Body of pancreas (tissue), 4 donors: ENCODE measurements around the gene PTPRM. TPM values are rescaled to one million over a fixed set of nuclear protein-coding genes. Genes with fewer than 3 reads are reported as not detected.

Experiments used
- ATAC-seq: fragments of 150-250 bp; one replicate; pipeline ENCODE4 v1.9.1; 2016
- DNase-seq, 4 donors: peaks; one replicate each; pipeline ENCODE4 v3.0.0-alpha.2; 2019
- H3K27ac ChIP-seq, 4 donors: fragments of 200-600 bp; sonication (generic); 1 replicate in 3 of 4; 2 replicates in 1 of 4; pipeline versions ENCODE4 v1.5.1 to v1.6.1; 2016 to 2019; ENCODE audit warnings: mild to moderate bottlenecking in 1 of 4, mixed read lengths in 1 of 4, moderate library complexity in 1 of 4
- H3K27me3 ChIP-seq, 2 donors: fragments of 200-600 bp; sonication (generic); one replicate each; pipeline ENCODE4 v1.6.0; 2016; ENCODE audit warnings: mild to moderate bottlenecking in 1 of 2
- H3K36me3 ChIP-seq, 2 donors: fragments of 200-600 bp; sonication (generic); replicated peaks in 1 of 2; 2 replicates each; pipeline ENCODE4 v1.5.1; 2016; ENCODE audit warnings: low read depth in 2 of 2; ENCODE audit not compliant: insufficient read depth in 1 of 2
- H3K4me1 ChIP-seq: fragments of 200-600 bp; sonication (generic); one replicate; pipeline ENCODE4 v1.6.0; 2016
- H3K4me3 ChIP-seq, 2 donors: fragments of 200-600 bp; sonication (generic); 1 replicate in 1 of 2; 2 replicates in 1 of 2; pipeline ENCODE4 v1.5.1; 2016 to 2019
- H3K9me3 ChIP-seq, 3 donors: fragments of 200-600 bp; sonication (generic); 1 replicate in 2 of 3; 2 replicates in 1 of 3; pipeline ENCODE4 v1.5.1; 2016
- CTCF ChIP-seq, 7 experiments: fragments of 450-650 bp in 4 of 7; fragments of 200-600 bp in 3 of 7; sonication (generic) in 3 of 7; IDR thresholded peaks; one replicate each; pipeline ENCODE4 v1.5.1; 2016 to 2019; ENCODE audit warnings: antibody characterized with exemption in 7 of 7
- POLR2A ChIP-seq, 3 donors: fragments of 450-650 bp; IDR thresholded peaks; one replicate each; pipeline ENCODE4 v1.6.1; 2016; ENCODE audit warnings: antibody characterized with exemption in 3 of 3, mild to moderate bottlenecking in 2 of 3
- WGBS, 2 donors: methylation state at CpG; one replicate each; pipeline ENCODE4 v1.1.5; 2017; 5-methylcytosine and 5-hydroxymethylcytosine counted together
- intact Hi-C: fragments of 100-400 bp; cut with DNase I; formaldehyde crosslinking; loops from one replicate; pipeline ENCODE4 v1.15.1; 2023
- total RNA-seq, 2 donors: library from RNA; depleted of rRNA; stranded (reverse); fragments of >200 nt; gene quantifications; one replicate each; pipeline ENCODE4 v1.1.0, GENCODE V29; 2016

Gene PTPRM
- total RNA-seq, 2 donors from 2014 or later, result 38.2 to 48.0 TPM

- Histone ChIP-seq H3K27me3 (no peaks in the 10 kb centered on the region), H3K27ac (no peak overlapping the region), H3K36me3 (no peaks in the 10 kb centered on the region), H3K4me3 (no peak overlapping the region), H3K9me3 (no peaks in the 10 kb centered on the region), H3K4me1 (peaks cover 3% of the 10 kb centered on the region)
- WGBS, 2 donors, result 59 to 61% methylated on average over 2 of the region's 2 CpGs
- ATAC-seq (no peak), DNase-seq (no peak)
- intact Hi-C loops, result no loop called here
- TF ChIP-seq CTCF (IDR thresholded peaks at IDR 0.05) (no peak), POLR2A (IDR thresholded peaks at IDR 0.05) (no peak)
Observed at GRCh38 chr18:7637269-7637668, 70.2 kb downstream of the PTPRM start.

GRCh38 chr18:7638321-7638720 lies 71.2 kb downstream of the PTPRM start:
- H3K4me1 ChIP-seq, result peaks cover 3% of the 10 kb centered on the region
- H3K4me3 ChIP-seq, result no peak overlapping the region
- no peaks in the 10 kb centered on the region for H3K9me3 ChIP-seq
- no peak overlapping the region for H3K27ac ChIP-seq
- H3K27me3 ChIP-seq, result no peaks in the 10 kb centered on the region
- DNase-seq (no peak), ATAC-seq (no peak)
- H3K36me3 ChIP-seq, result no peaks in the 10 kb centered on the region
- intact Hi-C loops, result no loop called here
- TF ChIP-seq POLR2A (IDR thresholded peaks at IDR 0.05), result no peak
- no peak for TF ChIP-seq CTCF (IDR thresholded peaks at IDR 0.05)

GRCh38 chr18:7641813-7642212 lies 74.7 kb downstream of the PTPRM start:
- Histone ChIP-seq H3K27ac (no peak overlapping the region), H3K27me3 (no peaks in the 10 kb centered on the region), H3K9me3 (no peaks in the 10 kb centered on the region), H3K4me1 (peaks cover 15% of the 10 kb centered on the region), H3K36me3 (no peaks in the 10 kb centered on the region), H3K4me3 (no peak overlapping the region)
- TF ChIP-seq CTCF (IDR thresholded peaks at IDR 0.05) (no peak), POLR2A (IDR thresholded peaks at IDR 0.05) (no peak)
- DNase-seq (no peak), ATAC-seq (no peak)
- 81 to 88% methylated on average over 4 of the region's 4 CpGs for WGBS, 2 donors
- intact Hi-C loops, result no loop called here

- TF ChIP-seq POLR2A (IDR thresholded peaks at IDR 0.05) (no peak), CTCF (IDR thresholded peaks at IDR 0.05) (no peak)
- intact Hi-C loops, result no loop called here
- no peaks in the 10 kb centered on the region for H3K9me3 ChIP-seq
- H3K36me3 ChIP-seq, result no peaks in the 10 kb centered on the region
- H3K4me1 ChIP-seq, result peaks cover 12% of the 10 kb centered on the region
- 83 to 90% methylated on average over 7 of the region's 7 CpGs for WGBS, 2 donors
- H3K4me3 ChIP-seq, result no peak overlapping the region
- DNase-seq (no peak), ATAC-seq (no peak)
- H3K27ac ChIP-seq, result no peak overlapping the region
- H3K27me3 ChIP-seq, result no peaks in the 10 kb centered on the region
Observed at GRCh38 chr18:7642331-7642890, 75.3 kb downstream of the PTPRM start.

- DNase-seq (peak; percentile 30 to 61 (median 46)), ATAC-seq (no peak)
- H3K27ac ChIP-seq, result no peak overlapping the region
Observed at GRCh38 chr18:7645756-7646155, 78.6 kb downstream of the PTPRM start.

More at GRCh38 chr18:7645756-7646155, 78.6 kb downstream of the PTPRM start:
- no peaks in the 10 kb centered on the region for H3K36me3 ChIP-seq
- TF ChIP-seq POLR2A (IDR thresholded peaks at IDR 0.05) (no peak), CTCF (IDR thresholded peaks at IDR 0.05) (no peak)
- H3K4me3 ChIP-seq, result no peak overlapping the region
- no peaks in the 10 kb centered on the region for H3K27me3 ChIP-seq
- intact Hi-C loops, result no loop called here
- WGBS, 2 donors, result 62 to 86% methylated on average over 1 of the region's 1 CpG
- peaks cover 11% of the 10 kb centered on the region for H3K4me1 ChIP-seq
- no peaks in the 10 kb centered on the region for H3K9me3 ChIP-seq
